HepG2 (cell line): ENCODE measurements around the gene HAUS1. TPM values are rescaled to one million over a fixed set of nuclear protein-coding genes. Genes with fewer than 3 reads are reported as not detected.

ENCODE experiments used
- FOXO4 ChIP-seq: sonication (generic); formaldehyde crosslinking; conservative IDR thresholded peaks from 2 replicates; pipeline ENCODE4 v1.8.1; 2023; ENCODE audit warnings: missing genetic modification reagents
- HNRNPL ChIP-seq: fragments of 200-400 bp; formaldehyde crosslinking; IDR thresholded peaks from 2 replicates; pipeline ENCODE4 v1.6.1; 2017; ENCODE audit warnings: mild to moderate bottlenecking, low read depth, low read length
- NR2F2 ChIP-seq: IDR thresholded peaks from 2 replicates; pipeline ENCODE4 v1.6.1; 2012; ENCODE audit warnings: low read depth, inconsistent platforms, borderline replicate concordance
- PAX8 ChIP-seq: sonication (generic); formaldehyde crosslinking; IDR thresholded peaks from 2 replicates; pipeline ENCODE4 v1.8.0; 2022; ENCODE audit warnings: mild to moderate bottlenecking, missing genetic modification reagents, borderline replicate concordance
- PRMT3 ChIP-seq: sonication (generic); formaldehyde crosslinking; IDR thresholded peaks from 2 replicates; pipeline ENCODE4 v1.8.1; 2022; ENCODE audit warnings: low read depth, mild to moderate bottlenecking, moderate library complexity, missing genetic modification reagents, borderline replicate concordance
- REXO4 ChIP-seq: sonication (generic); formaldehyde crosslinking; IDR thresholded peaks from 2 replicates; pipeline ENCODE4 v1.8.0; 2022; ENCODE audit warnings: missing genetic modification reagents, mild to moderate bottlenecking, borderline replicate concordance
- RNF2 ChIP-seq: fragments of 450-650 bp; conservative IDR thresholded peaks from 2 replicates; pipeline ENCODE4 v1.6.1; 2016; ENCODE audit warnings: low read depth
- ZBED4 ChIP-seq: sonication (generic); formaldehyde crosslinking; IDR thresholded peaks from 2 replicates; pipeline ENCODE4 v1.4.0; 2020; ENCODE audit warnings: missing genetic modification reagents, borderline replicate concordance
- ZNF318 ChIP-seq: sonication (generic); formaldehyde crosslinking; IDR thresholded peaks from 2 replicates; pipeline ENCODE4 v1.4.0; 2020; ENCODE audit warnings: mild to moderate bottlenecking, missing genetic modification reagents
- ZNF546 ChIP-seq: sonication (generic); formaldehyde crosslinking; conservative IDR thresholded peaks from 2 replicates; pipeline ENCODE4 v1.8.1; 2023; ENCODE audit warnings: mild to moderate bottlenecking, missing genetic modification reagents
- ZNF788 ChIP-seq: sonication (generic); formaldehyde crosslinking; IDR thresholded peaks from 2 replicates; pipeline ENCODE4 v1.5.0; 2020; ENCODE audit warnings: mild to moderate bottlenecking, missing genetic modification reagents, borderline replicate concordance
- ZSCAN5A ChIP-seq: sonication (generic); formaldehyde crosslinking; IDR thresholded peaks from 2 replicates; pipeline ENCODE4 v1.8.0; 2022; ENCODE audit warnings: mild to moderate bottlenecking, missing genetic modification reagents, borderline replicate concordance
- polyA plus RNA-seq, 8 experiments: library from polyadenylated mRNA; depleted of rRNA in 3 of 8; stranded (reverse) in 7 of 8; unstranded in 1 of 8; fragments of >200 nt; fragmentation: Illumina TruSeq in 4 of 8; extraction: Trizol in 4 of 8; gene quantifications; 2 replicates each; pipeline versions ENCODE4 v1.2.1 to v1.2.3, GENCODE V29; 2011 to 2016; ENCODE audit warnings: low read depth in 4 of 8, missing spikeins in 1 of 8, mixed read lengths in 1 of 8; ENCODE audit not compliant: insufficient read depth in 1 of 8
- total RNA-seq, 5 experiments: library from RNA; depleted of rRNA; stranded (reverse); fragments of >200 nt; fragmentation: Illumina TruSeq; extraction: Trizol; gene quantifications; 2 replicates each; pipeline ENCODE4 v1.2.3, GENCODE V29; 2016; ENCODE audit warnings: low read depth in 1 of 5

Gene HAUS1
- total and polyA plus RNA-seq, 2 of the 13 experiments (the other 11 are each of a cell fraction or from before 2014, with no cell fraction given) = 20.6 to 59.2 TPM

- no peak for TF ChIP-seq ZNF318 (CRISPR knock-in tag)
- TF ChIP-seq ZSCAN5A = peak; percentile 58; the same call in 1 of the 2 replicates
- TF ChIP-seq NR2F2 = peak; percentile 33; the same call in 1 of the 2 replicates
- 0 out of 2 replicates have a peak, but pooled peaks have one; percentile 93 for TF ChIP-seq FOXO4 (CRISPR knock-in tag)
- TF ChIP-seq REXO4 (CRISPR knock-in tag) = no peak
- TF ChIP-seq ZNF546 (CRISPR knock-in tag) = peak; percentile 69; the same call in 1 of the 2 replicates
- TF ChIP-seq PRMT3 (CRISPR knock-in tag) = no peak
- no peak; the same call in 1 of the 2 replicates for TF ChIP-seq PAX8 (CRISPR knock-in tag)
- TF ChIP-seq ZNF788 (CRISPR knock-in tag) = peak; percentile 88; the same call in 1 of the 2 replicates
- no peak for TF ChIP-seq HNRNPL
- TF ChIP-seq ZBED4 = no peak
- TF ChIP-seq RNF2 = peak; percentile 78; the same call in 1 of the 2 replicates
These were observed 6.2 kb upstream of the HAUS1 start, which contains the start of gene ATP5F1A (continued) for GRCh38 chr18:46097801-46098615.
